ENCODE measurements around the gene GSTA3. TPM values are rescaled to one million over a fixed set of nuclear protein-coding genes. Genes with fewer than 3 reads are reported as not detected.
A peak's percentile ranks its signal among the peaks of the same experiment; 100 is the strongest.
"Not testable (repeated sequence)": the region's sequence is repeated elsewhere in the genome, so short reads cannot be mapped to it uniquely, and the experiment has no call there.

GSTA3 gene
- total RNA-seq, 1 donor from 2014 or later = not detected

DNA sequence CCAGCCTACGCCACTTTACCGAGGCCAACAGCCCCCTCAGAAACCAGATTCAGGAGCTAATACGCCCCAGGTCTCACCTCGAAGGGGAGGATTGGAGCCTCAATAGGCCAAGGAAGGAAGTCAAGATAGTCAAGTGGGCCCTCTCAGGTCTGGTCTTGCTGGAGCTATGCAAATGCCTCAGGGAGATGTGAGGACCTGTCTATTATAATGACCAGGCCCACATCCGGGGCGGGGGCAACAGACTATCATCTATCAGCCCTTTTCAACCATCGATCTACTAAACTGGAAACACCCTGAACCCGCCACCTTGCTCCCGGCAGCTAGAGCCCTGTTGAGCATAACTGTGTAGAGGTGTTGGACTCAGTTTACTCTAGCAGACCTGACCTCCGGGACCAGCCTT, 12.7 kb upstream of the GSTA3 start:
- H3K27ac ChIP-seq = no peak overlapping the region
- peaks cover 37% of the 10 kb centered on the region for H3K4me1 ChIP-seq
- no peaks in the 10 kb centered on the region for H3K9me3 ChIP-seq
- H3K36me3 ChIP-seq = no peaks in the 10 kb centered on the region
- H3K4me3 ChIP-seq = no peak overlapping the region
- no peaks in the 10 kb centered on the region for H3K27me3 ChIP-seq
- DNase-seq (ENCODE audit: extremely low spot score in 2 of 2) = no peak
- intact Hi-C loops (cut with DNase I) = no loop called here
- no peak for TF ChIP-seq POLR2A (IDR thresholded peaks at IDR 0.05)
- TF ChIP-seq POLR2AphosphoS5 (IDR thresholded peaks at IDR 0.05; ENCODE audit: insufficient read depth in 1 of 2, low read depth in 1 of 2) = no peak
- TF ChIP-seq, protein P1, sequence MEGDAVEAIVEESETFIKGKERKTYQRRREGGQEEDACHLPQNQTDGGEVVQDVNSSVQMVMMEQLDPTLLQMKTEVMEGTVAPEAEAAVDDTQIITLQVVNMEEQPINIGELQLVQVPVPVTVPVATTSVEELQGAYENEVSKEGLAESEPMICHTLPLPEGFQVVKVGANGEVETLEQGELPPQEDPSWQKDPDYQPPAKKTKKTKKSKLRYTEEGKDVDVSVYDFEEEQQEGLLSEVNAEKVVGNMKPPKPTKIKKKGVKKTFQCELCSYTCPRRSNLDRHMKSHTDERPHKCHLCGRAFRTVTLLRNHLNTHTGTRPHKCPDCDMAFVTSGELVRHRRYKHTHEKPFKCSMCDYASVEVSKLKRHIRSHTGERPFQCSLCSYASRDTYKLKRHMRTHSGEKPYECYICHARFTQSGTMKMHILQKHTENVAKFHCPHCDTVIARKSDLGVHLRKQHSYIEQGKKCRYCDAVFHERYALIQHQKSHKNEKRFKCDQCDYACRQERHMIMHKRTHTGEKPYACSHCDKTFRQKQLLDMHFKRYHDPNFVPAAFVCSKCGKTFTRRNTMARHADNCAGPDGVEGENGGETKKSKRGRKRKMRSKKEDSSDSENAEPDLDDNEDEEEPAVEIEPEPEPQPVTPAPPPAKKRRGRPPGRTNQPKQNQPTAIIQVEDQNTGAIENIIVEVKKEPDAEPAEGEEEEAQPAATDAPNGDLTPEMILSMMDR (IDR thresholded peaks at IDR 0.05) = no peak

- intact Hi-C loops (cut with DNase I) = no loop called here
- Histone ChIP-seq H3K27ac (no peak overlapping the region), H3K36me3 (no peaks in the 10 kb centered on the region), H3K9me3 (no peaks in the 10 kb centered on the region), H3K27me3 (no peaks in the 10 kb centered on the region), H3K4me1 (peaks cover 37% of the 10 kb centered on the region), H3K4me3 (no peak overlapping the region)
- TF ChIP-seq POLR2AphosphoS5 (IDR thresholded peaks at IDR 0.05; ENCODE audit: insufficient read depth in 1 of 2, low read depth in 1 of 2) (no peak), POLR2A (IDR thresholded peaks at IDR 0.05) (no peak)
- TF ChIP-seq, protein P1 (IDR thresholded peaks at IDR 0.05) = no peak
- DNase-seq (ENCODE audit: extremely low spot score in 2 of 2) = no peak
These were observed 12.2 kb upstream of the GSTA3 start for GRCh38 chr6:52921743-52922142.

GRCh38 chr6:52919511-52919910, 10.0 kb upstream of the GSTA3 start:
- H3K4me3 ChIP-seq; H3K36me3 ChIP-seq; intact Hi-C loops (cut with DNase I); DNase-seq (ENCODE audit: extremely low spot score in 2 of 2); H3K9me3 ChIP-seq; H3K27ac ChIP-seq; H3K27me3 ChIP-seq: not testable (repeated sequence)
- peaks cover 19% of the 10 kb centered on the region for H3K4me1 ChIP-seq
- peak in 1 of 2 donors; percentile 44 for TF ChIP-seq POLR2AphosphoS5 (IDR thresholded peaks at IDR 0.05; ENCODE audit: insufficient read depth in 1 of 2, low read depth in 1 of 2)

- H3K4me1 ChIP-seq = peaks cover 19% of the 10 kb centered on the region
- DNase-seq (ENCODE audit: extremely low spot score in 2 of 2); H3K36me3 ChIP-seq; H3K27me3 ChIP-seq; intact Hi-C loops (cut with DNase I); H3K9me3 ChIP-seq; H3K27ac ChIP-seq; H3K4me3 ChIP-seq: not testable (repeated sequence)
These were observed 9.3 kb upstream of the GSTA3 start for GRCh38 chr6:52918771-52919170.

GRCh38 chr6:52918027-52918686, 8.7 kb upstream of the GSTA3 start:
- H3K36me3 ChIP-seq; H3K4me3 ChIP-seq; H3K9me3 ChIP-seq; DNase-seq (ENCODE audit: extremely low spot score in 2 of 2); H3K27me3 ChIP-seq; intact Hi-C loops (cut with DNase I): not testable (repeated sequence)
- Histone ChIP-seq H3K4me1 (peaks cover 19% of the 10 kb centered on the region), H3K27ac (peak overlapping the region; percentile 38)

DNA sequence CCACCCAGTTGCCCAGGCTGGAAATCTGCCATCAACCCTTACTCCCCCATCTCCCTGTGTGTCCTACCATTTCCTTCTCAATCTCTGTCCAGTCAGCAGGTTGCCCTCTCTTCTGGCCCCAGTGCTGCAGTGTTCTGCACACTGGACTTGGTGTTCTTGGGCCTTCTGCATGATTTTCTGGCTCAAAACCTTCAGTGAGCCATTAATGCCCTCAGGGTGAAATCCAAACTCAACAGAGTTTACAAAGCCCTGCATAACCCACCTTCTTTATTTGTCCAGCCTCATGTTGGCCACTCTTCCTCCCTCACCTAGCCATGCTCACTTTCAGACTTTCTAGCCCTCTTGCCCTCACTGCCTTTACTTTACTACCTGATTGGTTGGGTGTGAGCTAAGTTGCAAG, 5.0 kb upstream of the GSTA3 start:
- TF ChIP-seq POLR2A (IDR thresholded peaks at IDR 0.05) (no peak), POLR2AphosphoS5 (IDR thresholded peaks at IDR 0.05; ENCODE audit: insufficient read depth in 1 of 2, low read depth in 1 of 2) (no peak)
- TF ChIP-seq, protein P1 (IDR thresholded peaks at IDR 0.05) = no peak
- Histone ChIP-seq H3K9me3 (no peaks in the 10 kb centered on the region), H3K36me3 (no peaks in the 10 kb centered on the region), H3K4me3 (no peak overlapping the region), H3K4me1 (peaks cover 14% of the 10 kb centered on the region), H3K27ac (no peak overlapping the region), H3K27me3 (no peaks in the 10 kb centered on the region)
- intact Hi-C loops (cut with DNase I) = no loop called here
- DNase-seq (ENCODE audit: extremely low spot score in 2 of 2) = no peak
